ES-I3 (cell line): ENCODE data around the gene ZNF580.

ENCODE experiments used
- H3K36me3 ChIP-seq: 2 replicates; pipeline ENCODE4 v1.6.1; 2013; ENCODE audit warnings: mild to moderate bottlenecking, low read length, control low read depth, moderate library complexity; ENCODE audit not compliant: insufficient read depth
- H3K4me1 ChIP-seq: 2 replicates; pipeline ENCODE4 v1.6.1; 2013; ENCODE audit warnings: mild to moderate bottlenecking, control low read depth, low read length; ENCODE audit not compliant: insufficient read depth
- H3K9ac ChIP-seq: 2 replicates; pipeline ENCODE4 v1.6.1; 2013; ENCODE audit warnings: low read depth, mild to moderate bottlenecking, low read length, moderate library complexity
- H3K9me3 ChIP-seq: 2 replicates; pipeline ENCODE4 v1.6.1; 2013; ENCODE audit warnings: mild to moderate bottlenecking, low read length, moderate library complexity; ENCODE audit not compliant: control insufficient read depth, insufficient read depth

The ZNF580 gene

GRCh38 chr19:55651236-55651635 lies 10.4 kb downstream of the ZNF580 start:
- Histone ChIP-seq H3K36me3 (no peaks in the 10 kb centered on the region), H3K9ac (no peak overlapping the region), H3K4me1 (no peaks in the 10 kb centered on the region), H3K9me3 (no peaks in the 10 kb centered on the region)

- Histone ChIP-seq H3K36me3 (no peaks in the 10 kb centered on the region), H3K4me1 (peaks cover 12% of the 10 kb centered on the region), H3K9ac (peak overlapping the region; percentile 96)
Measured at GRCh38 chr19:55652311-55653128, 11.7 kb downstream of the ZNF580 start.

GRCh38 chr19:55653651-55654322 lies 13.0 kb downstream of the ZNF580 start:
- Histone ChIP-seq H3K36me3 (no peaks in the 10 kb centered on the region), H3K9ac (peak overlapping the region; percentile 96), H3K4me1 (peaks cover 18% of the 10 kb centered on the region), H3K9me3 (no peaks in the 10 kb centered on the region)

More at GRCh38 chr19:55652311-55653128, 11.7 kb downstream of the ZNF580 start:
- H3K9me3 ChIP-seq: no peaks in the 10 kb centered on the region

DNA sequence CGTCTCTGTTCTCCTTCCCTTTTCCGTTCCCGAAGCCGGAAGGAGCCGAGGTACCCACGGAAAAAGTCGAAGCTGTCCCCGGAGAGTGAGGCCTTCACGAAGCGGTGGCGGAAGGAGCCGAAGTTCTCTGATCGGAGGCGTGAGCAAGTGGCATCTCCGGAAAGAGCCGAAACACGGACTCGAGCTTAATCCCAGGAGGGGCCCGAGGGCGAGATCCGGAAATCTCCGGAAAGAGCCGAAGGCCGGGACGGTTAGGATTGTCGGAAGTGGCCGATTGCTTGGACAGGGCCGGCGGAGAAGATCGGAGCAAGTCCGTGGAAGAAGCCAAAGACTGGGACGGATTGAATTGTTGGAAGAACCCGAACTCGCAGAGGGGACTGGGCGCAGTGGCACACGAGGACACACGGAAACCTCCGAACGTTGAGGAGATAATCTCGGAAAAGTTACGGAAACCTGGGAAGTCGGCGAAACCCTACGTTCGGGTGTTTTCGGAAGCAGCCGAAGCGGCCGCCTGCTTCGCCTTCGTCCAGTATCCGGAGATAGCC lies 13.6 kb downstream of the ZNF580 start:
- peak overlapping the region; percentile 96 for H3K9ac ChIP-seq
- peaks cover 18% of the 10 kb centered on the region for H3K4me1 ChIP-seq
- H3K9me3 ChIP-seq: no peaks in the 10 kb centered on the region
- H3K36me3 ChIP-seq: no peaks in the 10 kb centered on the region

DNA sequence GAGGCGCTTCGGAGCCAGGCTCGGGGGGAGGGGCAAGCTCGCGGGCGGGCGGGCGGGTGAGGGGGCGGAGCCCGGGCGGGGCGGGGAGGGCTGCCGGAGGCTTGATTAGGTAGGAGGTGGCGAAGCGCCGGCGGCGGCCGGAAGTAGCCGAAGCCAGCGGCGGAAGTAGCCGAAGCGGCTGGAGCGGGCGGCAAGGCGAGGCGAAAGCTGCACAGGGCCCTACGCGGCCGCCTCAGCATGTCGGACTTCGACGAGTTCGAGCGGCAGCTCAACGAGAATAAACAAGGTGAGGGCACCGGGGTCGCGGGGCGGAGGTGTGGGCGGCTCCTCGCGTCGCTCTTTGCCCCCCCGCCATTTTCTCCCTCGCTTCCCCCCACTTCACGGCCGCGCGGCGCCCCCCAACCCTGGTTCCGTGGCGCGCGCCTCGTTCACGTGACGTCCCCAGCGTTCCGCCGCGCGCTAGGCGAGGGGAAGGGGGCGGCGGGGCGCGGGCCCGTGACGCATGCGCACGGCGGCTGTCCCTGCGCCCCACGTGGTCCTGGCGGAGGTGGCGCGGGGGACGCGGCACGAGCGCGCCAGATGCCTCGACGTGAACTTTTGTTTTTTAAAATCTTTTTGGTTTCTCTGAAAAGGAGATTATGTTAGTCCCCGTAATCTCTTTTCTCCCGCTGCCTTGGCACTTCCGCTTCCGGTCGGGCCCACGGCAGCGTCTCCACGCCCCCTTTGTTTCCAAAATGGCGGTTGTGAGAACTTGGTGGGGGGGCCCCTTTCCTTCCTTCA lies 14.3 kb downstream of the ZNF580 start, which contains the start of gene U2AF2:
Gene U2AF2, plus strand, starts transcription at position 168 of the 780 bp plus-strand sequence. Its CDS starts 70 bp downstream, at position 238.
- no peaks in the 10 kb centered on the region for H3K36me3 ChIP-seq
- peaks cover 18% of the 10 kb centered on the region for H3K4me1 ChIP-seq
- peak within 1 kb of the TSS; percentile 96 for H3K9ac ChIP-seq
- no peaks in the 10 kb centered on the region for H3K9me3 ChIP-seq

- Histone ChIP-seq H3K36me3 (no peaks in the 10 kb centered on the region), H3K9me3 (no peaks in the 10 kb centered on the region), H3K4me1 (peaks cover 18% of the 10 kb centered on the region), H3K9ac (peak overlapping the region; percentile 84)
Measured at GRCh38 chr19:55655648-55656040, 14.8 kb downstream of the ZNF580 start.

- Histone ChIP-seq H3K9ac (peak overlapping the region; percentile 84), H3K36me3 (peaks cover 2% of the 10 kb centered on the region; the same call in 1 of the 2 replicates), H3K9me3 (no peaks in the 10 kb centered on the region), H3K4me1 (peaks cover 18% of the 10 kb centered on the region)
Measured at GRCh38 chr19:55656552-55656951, 15.8 kb downstream of the ZNF580 start.

GRCh38 chr19:55656988-55657747 lies 16.4 kb downstream of the ZNF580 start:
- Histone ChIP-seq H3K9me3 (no peaks in the 10 kb centered on the region), H3K9ac (peak overlapping the region; percentile 84), H3K36me3 (peaks cover 4% of the 10 kb centered on the region; the same call in 1 of the 2 replicates), H3K4me1 (peaks cover 18% of the 10 kb centered on the region)

DNA sequence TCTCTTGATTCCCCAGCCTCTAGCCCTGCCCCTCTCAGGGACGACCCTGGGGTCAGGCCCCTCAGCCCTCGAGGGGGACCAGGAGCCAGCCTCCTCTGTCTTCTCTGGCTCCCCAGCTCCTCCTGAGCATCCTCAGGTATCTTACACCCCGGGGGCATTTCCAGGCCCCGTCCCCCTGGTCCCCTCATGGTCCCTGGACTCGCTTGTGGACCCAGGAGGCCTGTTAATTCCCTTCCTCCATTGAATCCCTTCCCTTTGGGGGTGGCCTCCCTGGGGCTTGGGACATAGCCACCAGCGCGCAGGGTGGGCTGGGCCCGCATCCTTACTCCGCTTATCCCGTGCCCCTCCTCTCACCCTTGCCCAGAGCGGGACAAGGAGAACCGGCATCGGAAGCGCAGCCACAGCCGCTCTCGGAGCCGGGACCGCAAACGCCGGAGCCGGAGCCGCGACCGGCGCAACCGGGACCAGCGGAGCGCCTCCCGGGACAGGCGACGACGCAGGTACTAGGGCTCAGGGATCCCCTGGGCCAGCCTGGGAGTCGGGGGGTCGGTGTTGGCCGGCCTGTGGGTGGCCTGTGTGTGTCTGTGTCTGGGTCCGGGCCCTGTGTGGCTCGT lies 18.2 kb downstream of the ZNF580 start:
- no peaks in the 10 kb centered on the region for H3K9me3 ChIP-seq
- peaks cover 18% of the 10 kb centered on the region for H3K4me1 ChIP-seq
- peaks cover 19% of the 10 kb centered on the region for H3K36me3 ChIP-seq
- no peak overlapping the region for H3K9ac ChIP-seq

DNA sequence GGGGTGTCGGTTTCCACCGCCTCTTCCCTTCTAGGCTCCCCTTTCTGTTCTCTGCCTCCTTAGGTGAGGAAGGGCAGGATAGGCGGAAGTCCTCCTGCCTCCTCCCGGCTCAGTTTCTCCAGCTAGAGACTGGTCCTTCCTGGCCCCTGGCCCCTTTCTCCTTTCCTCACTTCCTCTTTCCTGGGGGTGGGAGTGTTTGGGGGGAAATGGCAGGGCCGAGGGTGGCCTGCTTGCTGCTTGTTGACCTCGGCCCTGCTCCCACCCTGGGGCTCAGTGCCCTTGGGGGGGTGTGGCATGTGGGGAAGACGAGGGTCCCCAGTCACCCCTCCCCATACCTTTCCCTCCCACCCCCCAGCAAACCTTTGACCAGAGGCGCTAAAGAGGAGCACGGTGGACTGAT lies 19.0 kb downstream of the ZNF580 start:
- peaks cover 23% of the 10 kb centered on the region for H3K36me3 ChIP-seq

DNA sequence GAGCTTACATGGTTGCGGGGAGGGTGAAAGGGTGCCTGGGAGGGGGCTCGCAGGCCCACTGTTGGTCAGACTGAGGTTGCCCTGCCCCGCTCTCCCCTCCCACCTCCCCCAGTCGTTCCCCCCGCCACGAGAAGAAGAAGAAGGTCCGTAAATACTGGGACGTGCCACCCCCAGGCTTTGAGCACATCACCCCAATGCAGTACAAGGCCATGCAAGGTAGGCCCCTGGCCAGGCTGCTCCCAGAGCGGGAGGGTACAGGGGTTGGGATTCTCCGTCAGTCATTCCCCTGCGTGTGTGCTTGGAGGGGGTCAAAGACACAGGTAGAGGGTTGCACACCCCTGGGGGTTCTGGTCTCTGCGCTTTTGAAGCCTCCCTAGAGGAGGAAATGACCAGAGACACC lies 19.6 kb downstream of the ZNF580 start:
- H3K36me3 ChIP-seq: peaks cover 23% of the 10 kb centered on the region
- no peaks in the 10 kb centered on the region for H3K9me3 ChIP-seq
- H3K4me1 ChIP-seq: peaks cover 18% of the 10 kb centered on the region
- no peak overlapping the region for H3K9ac ChIP-seq

More for the DNA sequence above, 19.0 kb downstream of the ZNF580 start:
- Histone ChIP-seq H3K9me3 (no peaks in the 10 kb centered on the region), H3K9ac (peak overlapping the region; percentile 6; the same call in 1 of the 2 replicates), H3K4me1 (peaks cover 18% of the 10 kb centered on the region)

DNA sequence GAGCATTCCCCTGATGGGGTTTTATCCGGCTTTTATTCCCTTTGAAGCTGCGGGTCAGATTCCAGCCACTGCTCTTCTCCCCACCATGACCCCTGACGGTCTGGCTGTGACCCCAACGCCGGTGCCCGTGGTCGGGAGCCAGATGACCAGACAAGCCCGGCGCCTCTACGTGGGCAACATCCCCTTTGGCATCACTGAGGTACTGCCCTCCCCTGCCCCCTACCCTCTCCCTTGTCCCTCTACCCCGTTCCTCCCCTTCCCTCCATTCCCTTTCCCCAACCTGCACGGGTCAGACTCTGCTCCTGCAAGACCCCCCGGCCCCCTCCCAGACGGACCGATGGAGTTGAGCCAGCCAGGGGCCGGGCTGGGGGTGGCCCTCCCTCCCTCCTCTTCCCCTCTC lies 20.2 kb downstream of the ZNF580 start:
- Histone ChIP-seq H3K9ac (no peak overlapping the region), H3K9me3 (no peaks in the 10 kb centered on the region), H3K4me1 (peaks cover 18% of the 10 kb centered on the region), H3K36me3 (peaks cover 23% of the 10 kb centered on the region)

DNA sequence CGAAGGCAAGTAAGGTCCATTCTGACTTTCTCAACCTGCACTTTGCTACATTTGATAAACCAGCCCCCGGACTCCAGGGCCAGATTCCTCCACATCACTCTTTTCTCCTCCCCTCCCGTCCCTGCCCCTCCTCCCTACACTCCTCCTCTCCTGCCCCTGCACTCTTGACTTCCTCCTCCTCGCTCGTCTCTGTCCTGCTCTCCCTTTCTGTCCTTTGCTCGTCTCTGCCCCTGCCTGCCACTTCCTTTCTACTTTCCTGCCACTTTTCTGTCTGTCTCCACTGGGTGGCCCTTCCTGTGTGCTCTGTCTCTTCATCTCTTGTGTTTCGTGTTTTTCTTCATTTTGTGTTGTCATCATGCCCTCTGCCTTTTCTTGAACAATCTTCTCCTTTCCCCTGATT lies 21.0 kb downstream of the ZNF580 start:
- no peaks in the 10 kb centered on the region for H3K9me3 ChIP-seq
- H3K36me3 ChIP-seq: peaks cover 30% of the 10 kb centered on the region
- H3K9ac ChIP-seq: no peak overlapping the region
- H3K4me1 ChIP-seq: peaks cover 13% of the 10 kb centered on the region
